ENCODE results near the gene ENDOV. TPM values are rescaled to one million over a fixed set of nuclear protein-coding genes. Genes with fewer than 3 reads are reported as not detected.

ENDOV gene
- total and polyA plus RNA-seq, 2 of the 13 experiments (the other 11 are each of a cell fraction or from before 2014, with no cell fraction given) = 15.1 to 17.1 TPM

DNA sequence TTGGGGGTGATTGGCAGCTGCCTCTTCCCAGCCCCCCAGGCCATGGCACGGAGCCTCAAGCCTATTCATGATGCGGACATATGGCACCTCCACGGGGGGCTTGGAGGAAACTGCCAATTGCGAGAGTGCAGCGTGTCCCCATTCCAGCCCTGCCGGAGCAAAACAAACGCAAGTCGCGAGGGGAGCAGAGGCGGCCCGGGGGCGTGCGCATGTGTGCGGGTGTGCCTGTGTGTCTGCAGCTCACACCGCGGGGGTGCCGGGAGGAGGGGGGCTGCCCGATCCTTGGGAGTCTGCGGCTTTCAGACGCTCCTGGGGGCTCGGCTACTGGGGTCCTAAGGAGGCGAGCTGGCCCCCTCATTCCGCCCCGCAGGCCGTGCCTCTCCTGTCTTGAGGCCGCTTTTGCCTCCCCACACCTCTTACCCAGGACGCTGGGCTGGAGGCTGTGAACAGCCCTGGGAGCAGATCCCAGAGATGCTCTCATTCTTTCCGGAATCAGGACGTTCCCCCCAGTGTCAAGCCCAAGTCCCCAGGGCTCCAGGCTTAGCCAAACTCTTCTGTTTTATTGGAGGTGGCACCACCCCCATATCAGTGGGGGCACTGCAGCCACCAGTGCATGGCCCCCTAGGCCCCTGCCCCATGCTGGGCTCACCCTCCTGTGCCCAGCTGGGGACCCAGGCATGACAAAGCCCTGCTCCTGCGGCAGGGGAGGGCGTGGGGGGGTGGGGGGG is 29.1 kb downstream of the ENDOV start (continued):
- TF ChIP-seq ZSCAN21 (CRISPR knock-in tag; IDR thresholded peaks at IDR 0.05; ENCODE audit: borderline replicate concordance) = no peak
- TF ChIP-seq ZNF260 (CRISPR knock-in tag; IDR thresholded peaks at IDR 0.05; ENCODE audit: borderline replicate concordance, low read depth) = no peak

DNA sequence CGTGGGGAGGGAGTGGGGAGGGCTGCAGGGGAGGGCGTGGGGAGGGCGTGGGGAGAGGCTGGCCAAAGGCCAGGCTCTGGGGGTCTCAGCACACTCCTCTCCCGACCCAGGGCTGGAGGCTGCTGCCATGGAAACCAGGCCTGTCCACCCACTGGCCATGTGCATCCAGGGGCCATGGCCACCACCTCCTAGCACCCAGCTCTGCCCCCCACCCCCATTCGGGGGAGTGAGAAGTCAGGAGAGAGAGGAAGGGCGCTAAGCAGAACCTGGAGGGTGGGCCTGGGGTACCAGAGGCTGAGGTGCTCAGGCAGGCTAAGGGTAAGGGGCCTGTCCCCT is 29.6 kb downstream of the ENDOV start:
- peaks cover 14% of the 10 kb centered on the region; the same call in 1 of the 2 replicates for H4K20me1 ChIP-seq (ENCODE audit: insufficient read depth, low read length)
- peaks cover 12 to 27% of the 10 kb centered on the region in 2 experiments; a peak in 3 of 5 replicates for H3K27me3 ChIP-seq (ENCODE audit: control insufficient read depth in 1 of 2, insufficient read depth in 2 of 2, low read length in 2 of 2)
- no peaks in the 10 kb centered on the region for H3K36me3 ChIP-seq (replicated peaks in 1 of 2; ENCODE audit: control insufficient read depth in 1 of 2, insufficient read depth in 2 of 2, low read length in 2 of 2)
- H3K79me2 ChIP-seq (ENCODE audit: insufficient read depth, low read length) = no peaks in the 10 kb centered on the region
- H3K4me1 ChIP-seq (ENCODE audit: insufficient read depth, low read length) = peaks cover 13% of the 10 kb centered on the region
- H3K4me3 ChIP-seq (replicated peaks in 1 of 3; ENCODE audit: insufficient read depth in 1 of 3, low read depth in 2 of 3, low read length in 3 of 3) = no peak overlapping the region
- intact Hi-C loops (cut with micrococcal nuclease; ENCODE audit: unreplicated experiment) (no loop called here), in situ Hi-C loops (cut with HindIII; ENCODE audit: extremely low pct_ligation_motif_present, low pct_unique_long_range_greater_than_20kb) (no loop called here)
- TF ChIP-seq ZNF296 (CRISPR knock-in tag; conservative IDR thresholded peaks at IDR 0.05) (no peak), JUNB (CRISPR knock-in tag; IDR thresholded peaks at IDR 0.05; ENCODE audit: borderline replicate concordance) (no peak), MTF1 (CRISPR knock-in tag; IDR thresholded peaks at IDR 0.05) (no peak), ZNF644 (CRISPR knock-in tag; IDR thresholded peaks at IDR 0.05; ENCODE audit: low read depth) (no peak), NCOA5 (CRISPR knock-in tag; IDR thresholded peaks at IDR 0.05) (no peak), ZBTB8A (CRISPR knock-in tag; IDR thresholded peaks at IDR 0.05; ENCODE audit: borderline replicate concordance, low read depth) (no peak), MBD4 (IDR thresholded peaks at IDR 0.05; ENCODE audit: borderline replicate concordance, low read length) (no peak), ZNF766 (CRISPR knock-in tag; IDR thresholded peaks at IDR 0.05; ENCODE audit: borderline replicate concordance) (no peak), PITX1 (CRISPR knock-in tag; IDR thresholded peaks at IDR 0.05) (no peak)
- TF ChIP-seq, protein P1, sequence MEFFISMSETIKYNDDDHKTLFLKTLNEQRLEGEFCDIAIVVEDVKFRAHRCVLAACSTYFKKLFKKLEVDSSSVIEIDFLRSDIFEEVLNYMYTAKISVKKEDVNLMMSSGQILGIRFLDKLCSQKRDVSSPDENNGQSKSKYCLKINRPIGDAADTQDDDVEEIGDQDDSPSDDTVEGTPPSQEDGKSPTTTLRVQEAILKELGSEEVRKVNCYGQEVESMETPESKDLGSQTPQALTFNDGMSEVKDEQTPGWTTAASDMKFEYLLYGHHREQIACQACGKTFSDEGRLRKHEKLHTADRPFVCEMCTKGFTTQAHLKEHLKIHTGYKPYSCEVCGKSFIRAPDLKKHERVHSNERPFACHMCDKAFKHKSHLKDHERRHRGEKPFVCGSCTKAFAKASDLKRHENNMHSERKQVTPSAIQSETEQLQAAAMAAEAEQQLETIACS (CRISPR knock-in tag; IDR thresholded peaks at IDR 0.05) = no peak
- TF ChIP-seq, protein P2, sequence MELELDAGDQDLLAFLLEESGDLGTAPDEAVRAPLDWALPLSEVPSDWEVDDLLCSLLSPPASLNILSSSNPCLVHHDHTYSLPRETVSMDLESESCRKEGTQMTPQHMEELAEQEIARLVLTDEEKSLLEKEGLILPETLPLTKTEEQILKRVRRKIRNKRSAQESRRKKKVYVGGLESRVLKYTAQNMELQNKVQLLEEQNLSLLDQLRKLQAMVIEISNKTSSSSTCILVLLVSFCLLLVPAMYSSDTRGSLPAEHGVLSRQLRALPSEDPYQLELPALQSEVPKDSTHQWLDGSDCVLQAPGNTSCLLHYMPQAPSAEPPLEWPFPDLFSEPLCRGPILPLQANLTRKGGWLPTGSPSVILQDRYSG (CRISPR knock-in tag; IDR thresholded peaks at IDR 0.05) = no peak
- ChIA-PET CTCF (ENCODE audit: low intra/inter-chr PET ratio, low total read pairs) (no interaction called here), POLR2A (no interaction called here)
- no peaks in the 10 kb centered on the region for H3K9me3 ChIP-seq (ENCODE audit: low read length)
- WGBS (ENCODE audit: low lambda C conversion rate) = 18% methylated on average over 4 of the region's 6 CpGs
- H3K4me2 ChIP-seq (ENCODE audit: low read depth, low read length) = no peak overlapping the region
- no peak overlapping the region for H3K27ac ChIP-seq (ENCODE audit: extremely low read length, insufficient read depth, low read length)
- no peak for ATAC-seq
- no peak for DNase-seq (ENCODE audit: low spot score)
- FAIRE-seq = no peak
- BruUV-seq (replicated peaks) = no TSS peak
- H2AFZ ChIP-seq (ENCODE audit: low read length) = no peak overlapping the region
- H3K9ac ChIP-seq (ENCODE audit: insufficient read depth, low read depth, low read length) = no peak overlapping the region
